ENCODE measurements around the gene C14orf119. TPM values are rescaled to one million over a fixed set of nuclear protein-coding genes. Genes with fewer than 3 reads are reported as not detected.

The C14orf119 gene
- total RNA-seq, 1 experiment from 2014 or later, result 81.3 TPM

DNA sequence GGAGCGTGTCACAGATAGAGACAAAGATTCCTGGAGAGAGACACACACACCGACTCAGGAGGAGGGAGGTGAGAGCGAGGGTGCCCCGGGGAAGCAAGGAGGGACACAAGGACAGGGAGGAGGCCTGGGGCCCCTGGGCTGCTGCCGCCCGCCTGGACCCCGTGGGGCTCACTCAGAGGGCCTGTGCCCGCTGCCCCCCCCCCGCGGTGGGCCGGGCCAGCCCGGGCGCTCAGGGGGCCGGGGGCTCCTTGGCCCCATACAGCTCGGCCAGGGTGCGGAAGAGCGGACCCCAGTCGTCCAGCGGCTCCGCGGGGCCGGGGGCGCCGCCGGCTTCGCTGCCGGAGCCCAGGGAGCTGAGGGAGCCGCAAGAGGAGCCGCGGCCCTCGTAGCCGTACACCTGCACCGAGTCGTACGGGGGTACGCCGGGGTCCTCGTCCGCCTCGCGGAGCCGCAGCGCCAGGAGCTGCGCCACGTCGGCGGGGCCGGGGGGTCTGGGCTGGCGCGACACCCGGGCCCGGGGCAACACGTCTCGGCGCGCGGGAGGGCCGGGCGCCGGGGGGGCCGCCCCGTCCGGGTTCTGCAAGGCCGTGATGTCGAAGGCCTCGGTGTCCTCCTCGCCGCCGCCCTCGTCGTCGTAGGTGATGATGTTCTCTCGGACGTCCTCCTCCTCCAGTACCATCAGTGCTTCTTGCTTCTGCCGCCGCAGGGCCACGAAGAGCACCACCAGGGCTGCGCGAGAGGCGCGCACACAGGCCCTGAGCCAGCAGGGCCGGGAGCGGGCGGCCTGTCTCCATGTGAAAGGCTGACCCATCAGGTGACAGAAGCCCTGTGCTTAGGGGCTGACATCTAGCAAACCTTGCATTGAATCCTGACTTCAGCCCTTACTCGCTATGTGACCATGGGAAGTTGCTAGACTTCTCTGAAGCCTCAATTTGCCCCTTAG is 47.3 kb upstream of the C14orf119 start:
- POLR2A ChIA-PET, result interaction anchor here (0.5 kb wide), 1 partner anchor 243 kb away, joined by 3 read pairs; no protein-coding TSS in a partner anchor
- no peaks in the 10 kb centered on the region for H3K27me3 Mint-ChIP-seq (ENCODE audit: low read depth)
- peak overlapping the region; percentile 24; the same call in 1 of the 2 replicates for H3K27ac Mint-ChIP-seq

DNA sequence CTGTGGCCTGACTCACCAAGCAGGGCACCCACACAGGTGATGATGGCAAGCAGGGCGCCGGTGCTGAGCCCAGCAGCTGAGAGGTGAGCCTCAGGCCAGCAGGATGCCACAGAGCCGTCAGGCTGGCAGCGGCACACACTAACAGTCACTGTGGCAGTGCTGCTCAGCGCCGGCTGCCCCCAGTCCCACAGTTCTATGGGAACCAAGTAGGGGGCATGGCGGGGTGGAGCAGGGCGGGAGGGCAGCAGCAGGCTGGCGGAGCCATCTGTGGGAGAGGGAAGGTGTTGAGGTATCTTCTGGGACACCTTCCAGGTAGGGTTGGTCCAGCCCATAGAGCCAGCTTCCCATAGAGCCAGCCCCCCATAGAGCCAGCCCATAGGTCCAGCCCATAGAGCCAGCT is 46.3 kb upstream of the C14orf119 start:
- CTCF ChIA-PET, result interaction anchor here (1.4 to 4.0 kb wide), 2 partner anchors 53 to 63 kb away, joined by 7 to 25 read pairs; no protein-coding TSS in a partner anchor
- POLR2A ChIA-PET, result interaction anchor here (0.6 kb wide), 1 partner anchor 26 kb away, joined by 4 read pairs; no protein-coding TSS in a partner anchor
- no peaks in the 10 kb centered on the region for H3K9me3 Mint-ChIP-seq
- TF ChIP-seq ZNF396 (CRISPR knock-in tag; IDR thresholded peaks at IDR 0.05; ENCODE audit: borderline replicate concordance) (no peak), ZNF423 (CRISPR knock-in tag; IDR thresholded peaks at IDR 0.05) (no peak), JAZF1 (CRISPR knock-in tag; IDR thresholded peaks at IDR 0.05) (no peak)
- TF ChIP-seq, protein P1, sequence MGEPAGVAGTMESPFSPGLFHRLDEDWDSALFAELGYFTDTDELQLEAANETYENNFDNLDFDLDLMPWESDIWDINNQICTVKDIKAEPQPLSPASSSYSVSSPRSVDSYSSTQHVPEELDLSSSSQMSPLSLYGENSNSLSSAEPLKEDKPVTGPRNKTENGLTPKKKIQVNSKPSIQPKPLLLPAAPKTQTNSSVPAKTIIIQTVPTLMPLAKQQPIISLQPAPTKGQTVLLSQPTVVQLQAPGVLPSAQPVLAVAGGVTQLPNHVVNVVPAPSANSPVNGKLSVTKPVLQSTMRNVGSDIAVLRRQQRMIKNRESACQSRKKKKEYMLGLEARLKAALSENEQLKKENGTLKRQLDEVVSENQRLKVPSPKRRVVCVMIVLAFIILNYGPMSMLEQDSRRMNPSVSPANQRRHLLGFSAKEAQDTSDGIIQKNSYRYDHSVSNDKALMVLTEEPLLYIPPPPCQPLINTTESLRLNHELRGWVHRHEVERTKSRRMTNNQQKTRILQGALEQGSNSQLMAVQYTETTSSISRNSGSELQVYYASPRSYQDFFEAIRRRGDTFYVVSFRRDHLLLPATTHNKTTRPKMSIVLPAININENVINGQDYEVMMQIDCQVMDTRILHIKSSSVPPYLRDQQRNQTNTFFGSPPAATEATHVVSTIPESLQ (CRISPR knock-in tag; IDR thresholded peaks at IDR 0.05), result no peak
- TF ChIP-seq, protein P2, sequence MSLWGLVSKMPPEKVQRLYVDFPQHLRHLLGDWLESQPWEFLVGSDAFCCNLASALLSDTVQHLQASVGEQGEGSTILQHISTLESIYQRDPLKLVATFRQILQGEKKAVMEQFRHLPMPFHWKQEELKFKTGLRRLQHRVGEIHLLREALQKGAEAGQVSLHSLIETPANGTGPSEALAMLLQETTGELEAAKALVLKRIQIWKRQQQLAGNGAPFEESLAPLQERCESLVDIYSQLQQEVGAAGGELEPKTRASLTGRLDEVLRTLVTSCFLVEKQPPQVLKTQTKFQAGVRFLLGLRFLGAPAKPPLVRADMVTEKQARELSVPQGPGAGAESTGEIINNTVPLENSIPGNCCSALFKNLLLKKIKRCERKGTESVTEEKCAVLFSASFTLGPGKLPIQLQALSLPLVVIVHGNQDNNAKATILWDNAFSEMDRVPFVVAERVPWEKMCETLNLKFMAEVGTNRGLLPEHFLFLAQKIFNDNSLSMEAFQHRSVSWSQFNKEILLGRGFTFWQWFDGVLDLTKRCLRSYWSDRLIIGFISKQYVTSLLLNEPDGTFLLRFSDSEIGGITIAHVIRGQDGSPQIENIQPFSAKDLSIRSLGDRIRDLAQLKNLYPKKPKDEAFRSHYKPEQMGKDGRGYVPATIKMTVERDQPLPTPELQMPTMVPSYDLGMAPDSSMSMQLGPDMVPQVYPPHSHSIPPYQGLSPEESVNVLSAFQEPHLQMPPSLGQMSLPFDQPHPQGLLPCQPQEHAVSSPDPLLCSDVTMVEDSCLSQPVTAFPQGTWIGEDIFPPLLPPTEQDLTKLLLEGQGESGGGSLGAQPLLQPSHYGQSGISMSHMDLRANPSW (CRISPR knock-in tag; conservative IDR thresholded peaks at IDR 0.05; ENCODE audit: low read depth), result no peak
- TF ChIP-seq, protein P3, sequence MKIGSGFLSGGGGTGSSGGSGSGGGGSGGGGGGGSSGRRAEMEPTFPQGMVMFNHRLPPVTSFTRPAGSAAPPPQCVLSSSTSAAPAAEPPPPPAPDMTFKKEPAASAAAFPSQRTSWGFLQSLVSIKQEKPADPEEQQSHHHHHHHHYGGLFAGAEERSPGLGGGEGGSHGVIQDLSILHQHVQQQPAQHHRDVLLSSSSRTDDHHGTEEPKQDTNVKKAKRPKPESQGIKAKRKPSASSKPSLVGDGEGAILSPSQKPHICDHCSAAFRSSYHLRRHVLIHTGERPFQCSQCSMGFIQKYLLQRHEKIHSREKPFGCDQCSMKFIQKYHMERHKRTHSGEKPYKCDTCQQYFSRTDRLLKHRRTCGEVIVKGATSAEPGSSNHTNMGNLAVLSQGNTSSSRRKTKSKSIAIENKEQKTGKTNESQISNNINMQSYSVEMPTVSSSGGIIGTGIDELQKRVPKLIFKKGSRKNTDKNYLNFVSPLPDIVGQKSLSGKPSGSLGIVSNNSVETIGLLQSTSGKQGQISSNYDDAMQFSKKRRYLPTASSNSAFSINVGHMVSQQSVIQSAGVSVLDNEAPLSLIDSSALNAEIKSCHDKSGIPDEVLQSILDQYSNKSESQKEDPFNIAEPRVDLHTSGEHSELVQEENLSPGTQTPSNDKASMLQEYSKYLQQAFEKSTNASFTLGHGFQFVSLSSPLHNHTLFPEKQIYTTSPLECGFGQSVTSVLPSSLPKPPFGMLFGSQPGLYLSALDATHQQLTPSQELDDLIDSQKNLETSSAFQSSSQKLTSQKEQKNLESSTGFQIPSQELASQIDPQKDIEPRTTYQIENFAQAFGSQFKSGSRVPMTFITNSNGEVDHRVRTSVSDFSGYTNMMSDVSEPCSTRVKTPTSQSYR (CRISPR knock-in tag; IDR thresholded peaks at IDR 0.05), result no peak
- TF ChIP-seq, protein P4, sequence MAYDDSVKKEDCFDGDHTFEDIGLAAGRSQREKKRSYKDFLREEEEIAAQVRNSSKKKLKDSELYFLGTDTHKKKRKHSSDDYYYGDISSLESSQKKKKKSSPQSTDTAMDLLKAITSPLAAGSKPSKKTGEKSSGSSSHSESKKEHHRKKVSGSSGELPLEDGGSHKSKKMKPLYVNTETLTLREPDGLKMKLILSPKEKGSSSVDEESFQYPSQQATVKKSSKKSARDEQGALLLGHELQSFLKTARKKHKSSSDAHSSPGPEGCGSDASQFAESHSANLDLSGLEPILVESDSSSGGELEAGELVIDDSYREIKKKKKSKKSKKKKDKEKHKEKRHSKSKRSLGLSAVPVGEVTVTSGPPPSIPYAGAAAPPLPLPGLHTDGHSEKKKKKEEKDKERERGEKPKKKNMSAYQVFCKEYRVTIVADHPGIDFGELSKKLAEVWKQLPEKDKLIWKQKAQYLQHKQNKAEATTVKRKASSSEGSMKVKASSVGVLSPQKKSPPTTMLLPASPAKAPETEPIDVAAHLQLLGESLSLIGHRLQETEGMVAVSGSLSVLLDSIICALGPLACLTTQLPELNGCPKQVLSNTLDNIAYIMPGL (CRISPR knock-in tag; IDR thresholded peaks at IDR 0.05), result no peak
- TF ChIP-seq, protein P5, sequence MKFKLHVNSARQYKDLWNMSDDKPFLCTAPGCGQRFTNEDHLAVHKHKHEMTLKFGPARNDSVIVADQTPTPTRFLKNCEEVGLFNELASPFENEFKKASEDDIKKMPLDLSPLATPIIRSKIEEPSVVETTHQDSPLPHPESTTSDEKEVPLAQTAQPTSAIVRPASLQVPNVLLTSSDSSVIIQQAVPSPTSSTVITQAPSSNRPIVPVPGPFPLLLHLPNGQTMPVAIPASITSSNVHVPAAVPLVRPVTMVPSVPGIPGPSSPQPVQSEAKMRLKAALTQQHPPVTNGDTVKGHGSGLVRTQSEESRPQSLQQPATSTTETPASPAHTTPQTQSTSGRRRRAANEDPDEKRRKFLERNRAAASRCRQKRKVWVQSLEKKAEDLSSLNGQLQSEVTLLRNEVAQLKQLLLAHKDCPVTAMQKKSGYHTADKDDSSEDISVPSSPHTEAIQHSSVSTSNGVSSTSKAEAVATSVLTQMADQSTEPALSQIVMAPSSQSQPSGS (CRISPR knock-in tag; IDR thresholded peaks at IDR 0.05; ENCODE audit: borderline replicate concordance, low read depth), result no peak
- TF ChIP-seq, protein P6, sequence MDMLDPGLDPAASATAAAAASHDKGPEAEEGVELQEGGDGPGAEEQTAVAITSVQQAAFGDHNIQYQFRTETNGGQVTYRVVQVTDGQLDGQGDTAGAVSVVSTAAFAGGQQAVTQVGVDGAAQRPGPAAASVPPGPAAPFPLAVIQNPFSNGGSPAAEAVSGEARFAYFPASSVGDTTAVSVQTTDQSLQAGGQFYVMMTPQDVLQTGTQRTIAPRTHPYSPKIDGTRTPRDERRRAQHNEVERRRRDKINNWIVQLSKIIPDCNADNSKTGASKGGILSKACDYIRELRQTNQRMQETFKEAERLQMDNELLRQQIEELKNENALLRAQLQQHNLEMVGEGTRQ (CRISPR knock-in tag; IDR thresholded peaks at IDR 0.05), result no peak

More for the DNA sequence above, 47.3 kb upstream of the C14orf119 start:
- H3K4me3 Mint-ChIP-seq, result no peak overlapping the region
- ATAC-seq (no peak), DNase-seq (ENCODE audit: low spot score) (no peak)
- H3K9me3 Mint-ChIP-seq, result no peaks in the 10 kb centered on the region
- TF ChIP-seq MXD4 (CRISPR knock-in tag; IDR thresholded peaks at IDR 0.05; ENCODE audit: borderline replicate concordance), result no peak
- TF ChIP-seq SP1 (CRISPR knock-in tag; conservative IDR thresholded peaks at IDR 0.05), result no peak
- TF ChIP-seq ZNF121 (CRISPR knock-in tag; IDR thresholded peaks at IDR 0.05), result no peak
- TF ChIP-seq, protein P7, sequence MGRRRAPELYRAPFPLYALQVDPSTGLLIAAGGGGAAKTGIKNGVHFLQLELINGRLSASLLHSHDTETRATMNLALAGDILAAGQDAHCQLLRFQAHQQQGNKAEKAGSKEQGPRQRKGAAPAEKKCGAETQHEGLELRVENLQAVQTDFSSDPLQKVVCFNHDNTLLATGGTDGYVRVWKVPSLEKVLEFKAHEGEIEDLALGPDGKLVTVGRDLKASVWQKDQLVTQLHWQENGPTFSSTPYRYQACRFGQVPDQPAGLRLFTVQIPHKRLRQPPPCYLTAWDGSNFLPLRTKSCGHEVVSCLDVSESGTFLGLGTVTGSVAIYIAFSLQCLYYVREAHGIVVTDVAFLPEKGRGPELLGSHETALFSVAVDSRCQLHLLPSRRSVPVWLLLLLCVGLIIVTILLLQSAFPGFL (CRISPR knock-in tag; IDR thresholded peaks at IDR 0.05; ENCODE audit: borderline replicate concordance), result no peak
- TF ChIP-seq RORB (CRISPR knock-in tag; IDR thresholded peaks at IDR 0.05), result no peak
- TF ChIP-seq JUN (CRISPR knock-in tag; IDR thresholded peaks at IDR 0.05), result no peak
- no peak for TF ChIP-seq TEAD4 (CRISPR knock-in tag; IDR thresholded peaks at IDR 0.05)
- no peak for TF ChIP-seq NFE2L1 (CRISPR knock-in tag; IDR thresholded peaks at IDR 0.05)
- TF ChIP-seq, protein P2 (CRISPR knock-in tag; conservative IDR thresholded peaks at IDR 0.05; ENCODE audit: low read depth), result no peak
- no peak for TF ChIP-seq IRF2 (CRISPR knock-in tag; IDR thresholded peaks at IDR 0.05; ENCODE audit: borderline replicate concordance, low read depth)
- peaks cover 6% of the 10 kb centered on the region for H3K36me3 Mint-ChIP-seq
- CTCF ChIA-PET, result interaction anchor here (0.6 to 4.0 kb wide), 3 partner anchors 52 to 62 kb away, joined by 3 to 25 read pairs (median 15); no protein-coding TSS in a partner anchor
- peaks cover 14% of the 10 kb centered on the region for H3K4me1 Mint-ChIP-seq

More for the DNA sequence above, 46.3 kb upstream of the C14orf119 start:
- no peak for DNase-seq (ENCODE audit: low spot score)
- Mint-ChIP-seq H3K27ac (no peak overlapping the region), H3K36me3 (peaks cover 6% of the 10 kb centered on the region), H3K27me3 (ENCODE audit: low read depth) (no peaks in the 10 kb centered on the region), H3K4me1 (peaks cover 12% of the 10 kb centered on the region), H3K4me3 (no peak overlapping the region)
- ATAC-seq, result no peak

Measured in WTC11 (cell line).